ENCODE measurements around the gene EEF1AKMT4.

- TF ChIP-seq SPI1 (IDR thresholded peaks at IDR 0.05; ENCODE audit: low read depth, low read length) (no peak), POLR2AphosphoS5 (IDR thresholded peaks at IDR 0.05; ENCODE audit: low read depth, low read length) (no peak)
These were observed 50.3 kb downstream of the EEF1AKMT4 start for GRCh38 chr3:184299488-184300377.
